ENCODE measurements around the gene ZBTB5. TPM values are rescaled to one million over a fixed set of nuclear protein-coding genes. Genes with fewer than 3 reads are reported as not detected.

Gene ZBTB5
- total and polyA plus RNA-seq, 2 of the 13 experiments (the other 11 are each of a cell fraction or from before 2014, with no cell fraction given), result 12.5 to 20.5 TPM

DNA sequence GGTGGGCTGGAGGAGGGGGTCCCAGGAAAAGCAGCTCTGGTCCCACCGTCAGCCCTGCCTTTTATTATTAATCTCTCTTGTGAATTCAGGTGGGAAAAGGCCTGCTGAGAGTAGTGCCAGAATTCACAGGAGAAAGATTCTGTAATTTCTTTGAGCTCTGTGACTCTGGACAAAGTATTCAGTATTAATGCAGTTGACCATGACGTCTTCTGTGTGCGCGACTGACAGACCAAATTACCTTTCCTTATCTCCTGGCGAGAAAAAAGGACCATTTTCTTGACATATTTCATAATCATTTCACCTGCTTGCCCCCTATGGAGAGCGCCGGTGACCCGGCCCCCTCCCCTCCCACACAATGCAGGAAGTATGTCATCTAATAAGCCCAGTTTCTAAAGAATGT lies 69.6 kb downstream of the ZBTB5 start:
- Histone ChIP-seq H3K27ac (ENCODE audit: extremely low read length, insufficient read depth, low read length) (no peak overlapping the region), H3K79me2 (ENCODE audit: insufficient read depth, low read length) (no peaks in the 10 kb centered on the region), H3K36me3 (replicated peaks in 1 of 2; ENCODE audit: control insufficient read depth in 1 of 2, insufficient read depth in 2 of 2, low read length in 2 of 2) (no peaks in the 10 kb centered on the region), H4K20me1 (ENCODE audit: insufficient read depth, low read length) (no peaks in the 10 kb centered on the region), H3K27me3 (ENCODE audit: control insufficient read depth in 1 of 2, insufficient read depth in 2 of 2, low read length in 2 of 2) (peaks cover 0 to 6% of the 10 kb centered on the region in 2 experiments; a peak in 1 of 5 replicates), H3K9me3 (ENCODE audit: low read length) (no peaks in the 10 kb centered on the region), H3K4me2 (ENCODE audit: low read depth, low read length) (no peak overlapping the region), H3K9ac (ENCODE audit: insufficient read depth, low read depth, low read length) (no peak overlapping the region), H3K4me1 (ENCODE audit: insufficient read depth, low read length) (peaks cover 24% of the 10 kb centered on the region), H2AFZ (ENCODE audit: low read length) (no peak overlapping the region), H3K4me3 (replicated peaks in 1 of 3; ENCODE audit: insufficient read depth in 1 of 3, low read depth in 2 of 3, low read length in 3 of 3) (no peak overlapping the region)
- intact Hi-C loops (cut with micrococcal nuclease; ENCODE audit: unreplicated experiment) (no loop called here), in situ Hi-C loops (cut with HindIII; ENCODE audit: extremely low pct_ligation_motif_present, low pct_unique_long_range_greater_than_20kb) (no loop called here)
- ChIA-PET CTCF (ENCODE audit: low intra/inter-chr PET ratio, low total read pairs) (no interaction called here), POLR2A (no interaction called here)
- FAIRE-seq, result no peak
- 30% methylated on average over 8 of the region's 8 CpGs for WGBS (ENCODE audit: low lambda C conversion rate)
- no TSS peak for BruUV-seq (replicated peaks)
- DNase-seq (ENCODE audit: low spot score), result no peak
- ATAC-seq, result no peak
- TF ChIP-seq ZNF883 (CRISPR knock-in tag; IDR thresholded peaks at IDR 0.05; ENCODE audit: not compliant biosample characterization) (no peak), MTF1 (CRISPR knock-in tag; IDR thresholded peaks at IDR 0.05) (no peak), ATRX (CRISPR knock-in tag; IDR thresholded peaks at IDR 0.05; ENCODE audit: borderline replicate concordance) (no peak), ZNF670 (CRISPR knock-in tag; IDR thresholded peaks at IDR 0.05; ENCODE audit: borderline replicate concordance) (no peak), SP1 (IDR thresholded peaks at IDR 0.05) (no peak), SP1 (CRISPR knock-in tag; IDR thresholded peaks at IDR 0.05) (no peak), ZNF138 (CRISPR knock-in tag; IDR thresholded peaks at IDR 0.05; ENCODE audit: low read depth) (no peak), TOE1 (CRISPR knock-in tag; IDR thresholded peaks at IDR 0.05) (no peak), NR3C1 (CRISPR knock-in tag; IDR thresholded peaks at IDR 0.05) (no peak), NFKBIZ (CRISPR knock-in tag; IDR thresholded peaks at IDR 0.05) (no peak), CAMTA2 (CRISPR knock-in tag; IDR thresholded peaks at IDR 0.05; ENCODE audit: borderline replicate concordance) (no peak), ZNF607 (CRISPR knock-in tag; IDR thresholded peaks at IDR 0.05; ENCODE audit: borderline replicate concordance) (no peak), PRMT3 (CRISPR knock-in tag; IDR thresholded peaks at IDR 0.05; ENCODE audit: borderline replicate concordance, low read depth) (no peak), ZSCAN12 (CRISPR knock-in tag; IDR thresholded peaks at IDR 0.05) (no peak), PRPF4 (IDR thresholded peaks at IDR 0.05; ENCODE audit: low read depth, low read length, poor library complexity, severe bottlenecking) (no peak)
- TF ChIP-seq, protein P1, sequence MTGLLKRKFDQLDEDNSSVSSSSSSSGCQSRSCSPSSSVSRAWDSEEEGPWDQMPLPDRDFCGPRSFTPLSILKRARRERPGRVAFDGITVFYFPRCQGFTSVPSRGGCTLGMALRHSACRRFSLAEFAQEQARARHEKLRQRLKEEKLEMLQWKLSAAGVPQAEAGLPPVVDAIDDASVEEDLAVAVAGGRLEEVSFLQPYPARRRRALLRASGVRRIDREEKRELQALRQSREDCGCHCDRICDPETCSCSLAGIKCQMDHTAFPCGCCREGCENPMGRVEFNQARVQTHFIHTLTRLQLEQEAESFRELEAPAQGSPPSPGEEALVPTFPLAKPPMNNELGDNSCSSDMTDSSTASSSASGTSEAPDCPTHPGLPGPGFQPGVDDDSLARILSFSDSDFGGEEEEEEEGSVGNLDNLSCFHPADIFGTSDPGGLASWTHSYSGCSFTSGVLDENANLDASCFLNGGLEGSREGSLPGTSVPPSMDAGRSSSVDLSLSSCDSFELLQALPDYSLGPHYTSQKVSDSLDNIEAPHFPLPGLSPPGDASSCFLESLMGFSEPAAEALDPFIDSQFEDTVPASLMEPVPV (CRISPR knock-in tag; IDR thresholded peaks at IDR 0.05), result no peak
- TF ChIP-seq, protein P2, sequence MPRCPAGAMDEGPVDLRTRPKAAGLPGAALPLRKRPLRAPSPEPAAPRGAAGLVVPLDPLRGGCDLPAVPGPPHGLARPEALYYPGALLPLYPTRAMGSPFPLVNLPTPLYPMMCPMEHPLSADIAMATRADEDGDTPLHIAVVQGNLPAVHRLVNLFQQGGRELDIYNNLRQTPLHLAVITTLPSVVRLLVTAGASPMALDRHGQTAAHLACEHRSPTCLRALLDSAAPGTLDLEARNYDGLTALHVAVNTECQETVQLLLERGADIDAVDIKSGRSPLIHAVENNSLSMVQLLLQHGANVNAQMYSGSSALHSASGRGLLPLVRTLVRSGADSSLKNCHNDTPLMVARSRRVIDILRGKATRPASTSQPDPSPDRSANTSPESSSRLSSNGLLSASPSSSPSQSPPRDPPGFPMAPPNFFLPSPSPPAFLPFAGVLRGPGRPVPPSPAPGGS (CRISPR knock-in tag; IDR thresholded peaks at IDR 0.05), result no peak
- TF ChIP-seq, protein P3, sequence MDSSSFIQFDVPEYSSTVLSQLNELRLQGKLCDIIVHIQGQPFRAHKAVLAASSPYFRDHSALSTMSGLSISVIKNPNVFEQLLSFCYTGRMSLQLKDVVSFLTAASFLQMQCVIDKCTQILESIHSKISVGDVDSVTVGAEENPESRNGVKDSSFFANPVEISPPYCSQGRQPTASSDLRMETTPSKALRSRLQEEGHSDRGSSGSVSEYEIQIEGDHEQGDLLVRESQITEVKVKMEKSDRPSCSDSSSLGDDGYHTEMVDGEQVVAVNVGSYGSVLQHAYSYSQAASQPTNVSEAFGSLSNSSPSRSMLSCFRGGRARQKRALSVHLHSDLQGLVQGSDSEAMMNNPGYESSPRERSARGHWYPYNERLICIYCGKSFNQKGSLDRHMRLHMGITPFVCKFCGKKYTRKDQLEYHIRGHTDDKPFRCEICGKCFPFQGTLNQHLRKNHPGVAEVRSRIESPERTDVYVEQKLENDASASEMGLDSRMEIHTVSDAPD (CRISPR knock-in tag; IDR thresholded peaks at IDR 0.05), result no peak
- TF ChIP-seq, protein P4, sequence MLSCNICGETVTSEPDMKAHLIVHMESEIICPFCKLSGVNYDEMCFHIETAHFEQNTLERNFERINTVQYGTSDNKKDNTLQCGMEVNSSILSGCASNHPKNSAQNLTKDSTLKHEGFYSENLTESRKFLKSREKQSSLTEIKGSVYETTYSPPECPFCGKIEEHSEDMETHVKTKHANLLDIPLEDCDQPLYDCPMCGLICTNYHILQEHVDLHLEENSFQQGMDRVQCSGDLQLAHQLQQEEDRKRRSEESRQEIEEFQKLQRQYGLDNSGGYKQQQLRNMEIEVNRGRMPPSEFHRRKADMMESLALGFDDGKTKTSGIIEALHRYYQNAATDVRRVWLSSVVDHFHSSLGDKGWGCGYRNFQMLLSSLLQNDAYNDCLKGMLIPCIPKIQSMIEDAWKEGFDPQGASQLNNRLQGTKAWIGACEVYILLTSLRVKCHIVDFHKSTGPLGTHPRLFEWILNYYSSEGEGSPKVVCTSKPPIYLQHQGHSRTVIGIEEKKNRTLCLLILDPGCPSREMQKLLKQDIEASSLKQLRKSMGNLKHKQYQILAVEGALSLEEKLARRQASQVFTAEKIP (CRISPR knock-in tag; IDR thresholded peaks at IDR 0.05; ENCODE audit: borderline replicate concordance), result no peak

Measured in HepG2 (cell line).